Upper lobe of left lung (tissue), 4 donors: Measurements from ENCODE around the gene LRIG3.

Source experiments
- POLR2A ChIP-seq, 4 donors: fragments of 450-650 bp; IDR thresholded peaks; one replicate each; pipeline ENCODE4 v1.5.1; 2016 to 2017; ENCODE audit warnings: antibody characterized with exemption in 4 of 4, mild to moderate bottlenecking in 2 of 4
- POLR2AphosphoS5 ChIP-seq, 2 donors: sonication (generic); formaldehyde crosslinking; IDR thresholded peaks; one replicate each; pipeline ENCODE4 v1.5.1; 2017; ENCODE audit warnings: antibody characterized with exemption in 2 of 2
- TF ChIP-seq, protein P1 (sequence below), 6 experiments: fragments of 450-650 bp in 4 of 6; fragments of 200-600 bp in 2 of 6; sonication (generic) in 2 of 6; IDR thresholded peaks; one replicate each; pipeline ENCODE4 v1.5.1; 2016 to 2019; ENCODE audit warnings: antibody characterized with exemption in 6 of 6

DNA sequence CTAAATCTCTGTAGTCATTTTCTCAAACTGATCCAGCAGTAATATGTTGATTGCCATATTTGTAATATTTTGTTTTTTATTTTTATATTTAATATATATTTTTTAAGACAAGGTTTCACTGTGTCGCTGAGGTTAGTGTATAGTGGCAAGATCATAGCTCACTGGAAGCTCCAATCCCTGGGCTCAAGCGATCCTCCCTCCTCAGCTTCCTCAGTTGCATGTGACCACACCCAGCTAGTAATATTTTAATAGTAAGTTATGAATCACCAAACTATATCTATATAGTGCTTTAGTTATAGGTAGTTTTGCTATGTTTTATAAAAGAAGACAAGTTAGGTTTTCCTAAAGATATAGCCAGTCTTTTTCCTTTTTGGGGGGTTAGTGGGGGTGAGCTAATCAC is 22.0 kb upstream of the LRIG3 start:
- TF ChIP-seq, protein P1, sequence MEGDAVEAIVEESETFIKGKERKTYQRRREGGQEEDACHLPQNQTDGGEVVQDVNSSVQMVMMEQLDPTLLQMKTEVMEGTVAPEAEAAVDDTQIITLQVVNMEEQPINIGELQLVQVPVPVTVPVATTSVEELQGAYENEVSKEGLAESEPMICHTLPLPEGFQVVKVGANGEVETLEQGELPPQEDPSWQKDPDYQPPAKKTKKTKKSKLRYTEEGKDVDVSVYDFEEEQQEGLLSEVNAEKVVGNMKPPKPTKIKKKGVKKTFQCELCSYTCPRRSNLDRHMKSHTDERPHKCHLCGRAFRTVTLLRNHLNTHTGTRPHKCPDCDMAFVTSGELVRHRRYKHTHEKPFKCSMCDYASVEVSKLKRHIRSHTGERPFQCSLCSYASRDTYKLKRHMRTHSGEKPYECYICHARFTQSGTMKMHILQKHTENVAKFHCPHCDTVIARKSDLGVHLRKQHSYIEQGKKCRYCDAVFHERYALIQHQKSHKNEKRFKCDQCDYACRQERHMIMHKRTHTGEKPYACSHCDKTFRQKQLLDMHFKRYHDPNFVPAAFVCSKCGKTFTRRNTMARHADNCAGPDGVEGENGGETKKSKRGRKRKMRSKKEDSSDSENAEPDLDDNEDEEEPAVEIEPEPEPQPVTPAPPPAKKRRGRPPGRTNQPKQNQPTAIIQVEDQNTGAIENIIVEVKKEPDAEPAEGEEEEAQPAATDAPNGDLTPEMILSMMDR (IDR thresholded peaks at IDR 0.05), result no peak
- TF ChIP-seq POLR2A (IDR thresholded peaks at IDR 0.05), result no peak
- no peak for TF ChIP-seq POLR2AphosphoS5 (IDR thresholded peaks at IDR 0.05)
